ENCODE data around the gene PGAM5. TPM values are rescaled to one million over a fixed set of nuclear protein-coding genes. Genes with fewer than 3 reads are reported as not detected.

The PGAM5 gene
- total and polyA plus RNA-seq, 12 donors = 17.5 to 37.6 (median 31.3) TPM

DNA sequence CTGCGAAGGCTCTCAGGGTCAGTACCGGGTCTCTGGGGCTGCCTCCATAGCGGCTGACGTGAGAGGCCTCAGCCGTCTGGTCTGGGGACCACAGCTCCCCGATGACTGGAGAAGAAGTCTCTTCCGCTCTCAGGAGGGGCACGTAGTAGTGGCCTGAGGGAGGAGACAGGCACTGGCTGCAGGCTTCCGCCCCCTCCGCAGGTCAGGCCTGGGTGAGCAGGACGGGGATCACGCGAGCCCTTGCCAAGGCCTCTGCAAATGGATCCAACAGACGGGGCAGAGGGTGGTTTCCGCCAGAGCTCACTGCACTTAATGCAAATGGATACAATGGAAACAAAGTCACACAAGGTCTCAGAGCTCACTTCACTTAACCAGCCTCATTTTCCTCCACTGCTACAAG, 26.3 kb downstream of the PGAM5 start:
- 93 to 94% methylated on average over 15 of the region's 15 CpGs for WGBS, 2 donors
- no peak overlapping the region for H3K4me3 ChIP-seq
- DNase-seq = no peak
- no peaks in the 10 kb centered on the region for H3K27me3 ChIP-seq
- ATAC-seq = no peak
- no peak for TF ChIP-seq CTCF (IDR thresholded peaks at IDR 0.05)
- H3K9me3 ChIP-seq = no peaks in the 10 kb centered on the region
- peaks cover 0 to 99% (median 60%) of the 10 kb centered on the region in 9 donors for H3K36me3 ChIP-seq
- H3K4me1 ChIP-seq = peaks cover 0 to 27% (median 14%) of the 10 kb centered on the region in 9 donors
- peak overlapping the region in 1 of 10 donors; percentile 14 for H3K27ac ChIP-seq
- intact Hi-C loops (cut with DNase I) = no loop called here

DNA sequence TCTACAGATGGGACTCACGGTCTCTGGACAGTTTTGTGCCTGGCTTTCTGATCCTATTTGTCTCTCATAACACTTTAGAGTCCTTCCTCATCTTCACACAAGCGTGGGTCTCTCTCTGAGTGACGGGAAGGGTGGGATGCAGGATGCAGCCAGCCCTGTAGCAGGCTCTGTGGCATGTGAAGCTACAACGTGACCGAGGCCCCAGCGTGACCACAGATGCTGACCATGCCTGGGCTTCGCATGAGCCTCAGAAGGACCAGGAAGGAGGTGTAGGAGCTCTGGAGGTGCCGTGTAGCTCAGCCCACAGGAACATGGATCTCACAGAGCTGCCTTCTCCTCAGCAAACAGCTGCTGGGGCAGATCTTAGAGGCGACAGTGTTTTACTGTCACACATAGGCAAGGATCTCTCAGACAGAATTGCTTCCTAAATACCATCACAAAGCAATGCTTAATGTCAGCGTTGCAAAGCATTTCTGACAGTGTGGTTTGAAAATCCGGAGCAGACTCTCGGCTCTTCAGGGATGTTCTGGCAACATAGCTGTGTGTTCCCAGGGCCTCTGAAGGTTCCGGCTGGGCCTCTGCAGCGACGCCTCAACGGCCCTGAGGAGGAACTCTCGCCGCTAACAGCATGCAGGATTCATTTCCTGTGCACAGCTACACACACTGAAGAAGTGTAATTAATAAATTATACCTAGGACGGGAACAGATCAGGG, 29.1 kb downstream of the PGAM5 start:
- intact Hi-C loops (cut with DNase I) = no loop called here
- peak in 7 of 8 donors; percentile 31 to 62 (median 50) for ATAC-seq
- peak overlapping the region in 9 of 10 donors; percentile 32 to 84 (median 80) for H3K27ac ChIP-seq

GRCh38 chr12:132740313-132740646, 29.6 kb downstream of the PGAM5 start:
- ATAC-seq = peak; percentile 37 to 80 (median 66)
- no peak for DNase-seq
- H3K4me3 ChIP-seq = no peak overlapping the region
- peaks cover 0 to 27% (median 14%) of the 10 kb centered on the region in 9 donors for H3K4me1 ChIP-seq
- peaks cover 0 to 100% (median 55%) of the 10 kb centered on the region in 9 donors for H3K36me3 ChIP-seq
- peak overlapping the region in 9 of 10 donors; percentile 32 to 84 (median 80) for H3K27ac ChIP-seq
- H3K27me3 ChIP-seq = no peaks in the 10 kb centered on the region
- TF ChIP-seq CTCF (IDR thresholded peaks at IDR 0.05) = no peak
- WGBS, 2 donors = 45 to 52% methylated on average over 6 of the region's 6 CpGs
- H3K9me3 ChIP-seq = no peaks in the 10 kb centered on the region
- intact Hi-C loops (cut with DNase I) = no loop called here

More for the DNA sequence above, 29.1 kb downstream of the PGAM5 start:
- no peak overlapping the region for H3K4me3 ChIP-seq
- H3K4me1 ChIP-seq = peaks cover 0 to 27% (median 14%) of the 10 kb centered on the region in 9 donors
- TF ChIP-seq CTCF (IDR thresholded peaks at IDR 0.05) = no peak
- DNase-seq = no peak
- 50 to 65% methylated on average over 19 of the region's 19 CpGs for WGBS, 2 donors
- H3K9me3 ChIP-seq = no peaks in the 10 kb centered on the region
- H3K36me3 ChIP-seq = peaks cover 0 to 100% (median 55%) of the 10 kb centered on the region in 9 donors
- no peaks in the 10 kb centered on the region for H3K27me3 ChIP-seq

DNA sequence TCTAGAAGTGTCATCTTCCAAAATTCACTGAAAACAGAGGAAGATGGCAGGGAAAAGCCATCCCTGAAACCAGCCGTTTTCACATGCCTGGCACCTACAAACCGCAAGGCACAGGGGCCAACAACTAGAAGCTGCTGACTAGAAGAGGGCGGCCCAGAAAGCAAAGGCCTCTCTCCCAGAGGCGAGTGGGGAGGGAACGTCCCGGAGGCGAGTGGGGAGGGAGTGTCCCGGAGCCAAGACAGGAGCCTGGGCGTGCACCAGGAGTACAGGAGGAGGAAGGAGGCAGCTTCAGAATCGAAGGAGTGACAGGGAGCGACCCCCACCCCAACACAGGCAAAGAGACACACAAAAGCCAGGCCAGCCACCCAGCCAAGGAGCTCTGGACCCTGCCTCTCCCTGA, 30.0 kb downstream of the PGAM5 start:
- peak; percentile 53 to 86 (median 68) for ATAC-seq
- H3K36me3 ChIP-seq = peaks cover 0 to 100% (median 55%) of the 10 kb centered on the region in 9 donors
- no peak overlapping the region for H3K4me3 ChIP-seq
- no peaks in the 10 kb centered on the region for H3K9me3 ChIP-seq
- DNase-seq = peak in 1 of 2 donors; percentile 26
- no peak for TF ChIP-seq CTCF (IDR thresholded peaks at IDR 0.05)
- H3K4me1 ChIP-seq = peaks cover 0 to 27% (median 14%) of the 10 kb centered on the region in 9 donors
- 33 to 61% methylated on average over 11 of the region's 11 CpGs for WGBS, 2 donors
- H3K27ac ChIP-seq = peak overlapping the region in 9 of 10 donors; percentile 32 to 84 (median 80)
- H3K27me3 ChIP-seq = no peaks in the 10 kb centered on the region
- intact Hi-C loops (cut with DNase I) = no loop called here
